Sigmoid colon (tissue), 4 donors: ENCODE measurements around the gene HLF.

ENCODE experiments used
- CTCF ChIP-seq, 4 experiments: fragments of 450-650 bp in 3 of 4; fragments of 200-600 bp in 1 of 4; IDR thresholded peaks; one replicate each; pipeline ENCODE4 v1.5.1; 2016 to 2019; ENCODE audit warnings: antibody characterized with exemption in 4 of 4, mild to moderate bottlenecking in 3 of 4, moderate library complexity in 2 of 4
- POLR2AphosphoS5 ChIP-seq, 4 donors: sonication (generic); formaldehyde crosslinking; IDR thresholded peaks; one replicate each; pipeline ENCODE4 v1.6.1; 2017; ENCODE audit warnings: antibody characterized with exemption in 4 of 4

GRCh38 chr17:55303701-55304145 is 39.0 kb downstream of the HLF start:
- no peak for TF ChIP-seq CTCF (IDR thresholded peaks at IDR 0.05)
- no peak for TF ChIP-seq POLR2AphosphoS5 (IDR thresholded peaks at IDR 0.05)
